Body of pancreas (tissue), 4 donors: Measurements from ENCODE around the gene RPP38. TPM values are rescaled to one million over a fixed set of nuclear protein-coding genes. Genes with fewer than 3 reads are reported as not detected.

ENCODE experiments used
- ATAC-seq: fragments of 150-250 bp; one replicate; pipeline ENCODE4 v1.9.1; 2016
- DNase-seq, 4 donors: peaks; one replicate each; pipeline ENCODE4 v3.0.0-alpha.2; 2019
- H3K27ac ChIP-seq, 4 donors: fragments of 200-600 bp; sonication (generic); 1 replicate in 3 of 4; 2 replicates in 1 of 4; pipeline versions ENCODE4 v1.5.1 to v1.6.1; 2016 to 2019; ENCODE audit warnings: mild to moderate bottlenecking in 1 of 4, mixed read lengths in 1 of 4, moderate library complexity in 1 of 4
- H3K27me3 ChIP-seq, 2 donors: fragments of 200-600 bp; sonication (generic); one replicate each; pipeline ENCODE4 v1.6.0; 2016; ENCODE audit warnings: mild to moderate bottlenecking in 1 of 2
- H3K36me3 ChIP-seq, 2 donors: fragments of 200-600 bp; sonication (generic); replicated peaks in 1 of 2; 2 replicates each; pipeline ENCODE4 v1.5.1; 2016; ENCODE audit warnings: low read depth in 2 of 2; ENCODE audit not compliant: insufficient read depth in 1 of 2
- H3K4me1 ChIP-seq: fragments of 200-600 bp; sonication (generic); one replicate; pipeline ENCODE4 v1.6.0; 2016
- H3K4me3 ChIP-seq, 2 donors: fragments of 200-600 bp; sonication (generic); 1 replicate in 1 of 2; 2 replicates in 1 of 2; pipeline ENCODE4 v1.5.1; 2016 to 2019
- H3K9me3 ChIP-seq, 3 donors: fragments of 200-600 bp; sonication (generic); 1 replicate in 2 of 3; 2 replicates in 1 of 3; pipeline ENCODE4 v1.5.1; 2016
- CTCF ChIP-seq, 7 experiments: fragments of 450-650 bp in 4 of 7; fragments of 200-600 bp in 3 of 7; sonication (generic) in 3 of 7; IDR thresholded peaks; one replicate each; pipeline ENCODE4 v1.5.1; 2016 to 2019; ENCODE audit warnings: antibody characterized with exemption in 7 of 7
- POLR2A ChIP-seq, 3 donors: fragments of 450-650 bp; IDR thresholded peaks; one replicate each; pipeline ENCODE4 v1.6.1; 2016; ENCODE audit warnings: antibody characterized with exemption in 3 of 3, mild to moderate bottlenecking in 2 of 3
- WGBS, 2 donors: methylation state at CpG; one replicate each; pipeline ENCODE4 v1.1.5; 2017; 5-methylcytosine and 5-hydroxymethylcytosine counted together
- intact Hi-C: fragments of 100-400 bp; cut with DNase I; formaldehyde crosslinking; loops from one replicate; pipeline ENCODE4 v1.15.1; 2023
- total RNA-seq, 2 donors: library from RNA; depleted of rRNA; stranded (reverse); fragments of >200 nt; gene quantifications; one replicate each; pipeline ENCODE4 v1.1.0, GENCODE V29; 2016

The RPP38 gene
- total RNA-seq, 2 donors from 2014 or later, result 7.3 to 24.4 TPM

- DNase-seq, result no peak
- no peak for ATAC-seq
- Histone ChIP-seq H3K9me3 (no peaks in the 10 kb centered on the region), H3K4me1 (peaks cover 30% of the 10 kb centered on the region), H3K4me3 (no peak overlapping the region), H3K27me3 (no peaks in the 10 kb centered on the region), H3K27ac (no peak overlapping the region), H3K36me3 (peaks cover 0 to 16% of the 10 kb centered on the region in 2 donors)
- intact Hi-C loops, result no loop called here
- 36 to 40% methylated on average over 4 of the region's 4 CpGs for WGBS, 2 donors
- TF ChIP-seq CTCF (IDR thresholded peaks at IDR 0.05) (no peak), POLR2A (IDR thresholded peaks at IDR 0.05) (no peak)
These were observed 2.7 kb downstream of the RPP38 start for GRCh38 chr10:15099886-15100285.

GRCh38 chr10:15103513-15103912 is 6.4 kb downstream of the RPP38 start:
- no peak for DNase-seq
- Histone ChIP-seq H3K27ac (no peak overlapping the region), H3K36me3 (peaks cover 0 to 17% of the 10 kb centered on the region in 2 donors), H3K9me3 (no peaks in the 10 kb centered on the region), H3K4me3 (no peak overlapping the region), H3K4me1 (peaks cover 19% of the 10 kb centered on the region), H3K27me3 (no peaks in the 10 kb centered on the region)
- intact Hi-C loops, result no loop called here
- TF ChIP-seq POLR2A (IDR thresholded peaks at IDR 0.05) (no peak), CTCF (IDR thresholded peaks at IDR 0.05) (no peak)
- WGBS, 2 donors, result 88 to 90% methylated on average over 5 to 9 of the region's 9 CpGs
- ATAC-seq, result no peak

GRCh38 chr10:15106352-15107013 is 9.3 kb downstream of the RPP38 start:
- ATAC-seq (peak; percentile 81), DNase-seq (peak; percentile 72 to 83 (median 74))
- intact Hi-C loops, result no loop called here
- WGBS, 2 donors, result 50 to 66% methylated on average over 5 to 8 of the region's 8 CpGs
- Histone ChIP-seq H3K27ac (no peak overlapping the region), H3K9me3 (no peaks in the 10 kb centered on the region), H3K27me3 (no peaks in the 10 kb centered on the region), H3K36me3 (peaks cover 0 to 17% of the 10 kb centered on the region in 2 donors), H3K4me3 (no peak overlapping the region), H3K4me1 (no peaks in the 10 kb centered on the region)
- TF ChIP-seq CTCF (IDR thresholded peaks at IDR 0.05), result peak; percentile 57 to 85 (median 79)
- no peak for TF ChIP-seq POLR2A (IDR thresholded peaks at IDR 0.05)

GRCh38 chr10:15112657-15113056 is 15.5 kb downstream of the RPP38 start:
- Histone ChIP-seq H3K27me3 (no peaks in the 10 kb centered on the region), H3K4me1 (no peaks in the 10 kb centered on the region), H3K9me3 (no peaks in the 10 kb centered on the region), H3K4me3 (no peak overlapping the region), H3K27ac (no peak overlapping the region), H3K36me3 (no peaks in the 10 kb centered on the region)
- ATAC-seq (no peak), DNase-seq (no peak)
- no peak for TF ChIP-seq POLR2A (IDR thresholded peaks at IDR 0.05)
- TF ChIP-seq CTCF (IDR thresholded peaks at IDR 0.05), result no peak
- intact Hi-C loops, result no loop called here
- 93% methylated on average over 13 of the region's 13 CpGs for WGBS, 2 donors

- WGBS, 2 donors, result 90 to 93% methylated on average over 4 of the region's 4 CpGs
- ATAC-seq, result no peak
- no peak for DNase-seq
- peaks cover 0 to 3% of the 10 kb centered on the region in 2 donors for H3K36me3 ChIP-seq
- TF ChIP-seq CTCF (IDR thresholded peaks at IDR 0.05), result no peak
- TF ChIP-seq POLR2A (IDR thresholded peaks at IDR 0.05), result no peak
- H3K4me1 ChIP-seq, result no peaks in the 10 kb centered on the region
- no peak overlapping the region for H3K27ac ChIP-seq
- no peaks in the 10 kb centered on the region for H3K27me3 ChIP-seq
- intact Hi-C loops, result no loop called here
- H3K4me3 ChIP-seq, result no peak overlapping the region
- H3K9me3 ChIP-seq, result no peaks in the 10 kb centered on the region
These were observed 16.6 kb downstream of the RPP38 start for GRCh38 chr10:15113766-15114165.
